Heart right ventricle (tissue), 16 donors: ENCODE results near the gene LRRIQ4. TPM values are rescaled to one million over a fixed set of nuclear protein-coding genes. Genes with fewer than 3 reads are reported as not detected.

Experiments
- ATAC-seq, 8 donors: fragments of 200-7000 bp; cut with Tn5 transposase; one replicate each; pipeline ENCODE4 v1.9.1; 2020; ENCODE audit warnings: mild to moderate bottlenecking in 8 of 8, moderate library complexity in 8 of 8, moderate number of reproducible peaks in 1 of 8
- DNase-seq, 2 donors: peaks; one replicate each; pipeline ENCODE4 v3.0.0-alpha.2; 2020
- H3K27ac ChIP-seq, 10 donors: fragments of 200-600 bp; sonication (generic) in 2 of 10; one replicate each; pipeline versions ENCODE4 v1.5.0 to v1.8.0; 2020 to 2022; ENCODE audit warnings: mild to moderate bottlenecking in 3 of 10
- H3K27me3 ChIP-seq, 7 donors: fragments of 200-600 bp; one replicate each; pipeline ENCODE4 v1.8.0; 2021 to 2022; ENCODE audit warnings: mild to moderate bottlenecking in 2 of 7
- H3K36me3 ChIP-seq, 9 donors: fragments of 200-600 bp; sonication (generic) in 1 of 9; one replicate each; pipeline versions ENCODE4 v1.5.0 to v1.8.0; 2020 to 2022; ENCODE audit warnings: mild to moderate bottlenecking in 2 of 9
- H3K4me1 ChIP-seq, 9 donors: fragments of 200-600 bp; sonication (generic) in 1 of 9; one replicate each; pipeline versions ENCODE4 v1.5.0 to v1.8.0; 2020 to 2022; ENCODE audit warnings: mild to moderate bottlenecking in 4 of 9
- H3K4me3 ChIP-seq, 10 donors: fragments of 200-600 bp; sonication (generic) in 2 of 10; one replicate each; pipeline versions ENCODE4 v1.5.0 to v1.8.0; 2020 to 2022; ENCODE audit warnings: mild to moderate bottlenecking in 7 of 10, moderate library complexity in 2 of 10
- H3K9me3 ChIP-seq, 11 donors: fragments of 200-600 bp in 10 of 11; sonication (generic) in 2 of 11; one replicate each; pipeline versions ENCODE4 v1.5.0 to v1.8.0; 2013 to 2022; ENCODE audit warnings: mild to moderate bottlenecking in 2 of 11, control low read depth in 1 of 11, moderate library complexity in 1 of 11
- WGBS, 2 donors: extraction: QIAGEN DNeasy Blood & Tissue Kit; methylation state at CpG; one replicate each; pipeline ENCODE4 v1.1.7; 2013; ENCODE audit warnings: inconsistent platforms in 1 of 2; 5-methylcytosine and 5-hydroxymethylcytosine counted together
- intact Hi-C, 10 donors: fragments of 100-400 bp; cut with DNase I; formaldehyde crosslinking; loops; one replicate each; pipeline versions ENCODE4 v1.11.1 to v1.14.2; 2022
- long read RNA-seq, 3 donors: library from polyadenylated mRNA; unstranded; transcript quantifications; one replicate each; pipeline ENCODE4 v2.0.0, GENCODE V29; 2020 to 2021
- polyA plus RNA-seq, 2 donors: library from polyadenylated mRNA; stranded (reverse); fragments of 200-250 nt; gene quantifications; one replicate each; pipeline ENCODE4 v1.2.3, GENCODE V29; 2013
- total RNA-seq, 10 donors: library from RNA; stranded (reverse); fragmentation: NEBNext Ultra II Directional in 3 of 10; extraction: Animal tissue kit (Norgen Biotek cat#: 25700) in 3 of 10; gene quantifications; one replicate each; pipeline versions ENCODE4 v1.2.1 to v1.2.4, GENCODE V29; 2021 to 2023
- TF ChIP-seq, protein P1 (sequence below), 9 donors: fragments of 200-600 bp; sonication (generic) in 2 of 9; IDR thresholded peaks; one replicate each; pipeline versions ENCODE4 v1.5.0 to v1.8.0; 2021 to 2022; ENCODE audit warnings: antibody characterized with exemption in 9 of 9, mild to moderate bottlenecking in 5 of 9, moderate library complexity in 1 of 9
- donor health status: Arrhythmogenic right ventricular cardiomyopathy.
- donor health status: ischemic (EF 13 %, LVEDD 7.1; RV severe dilation, severe dysfunction).
- donor health status: healthy with polysubstance abuse.
- donor health status: DM: no; HTN: yes; CAD: no.
- donor health status: DM: no; HTN: no; CAD: no.
- donor health status: ischemic (EF 25% LVEDD 6.9; RV normal size, moderate dysfunction).
- donor health status: ischemic (EF 25% LVEDD 5.7; RV mildly dilated, moderate dysfunction).
- donor health status: healthy.
- donor health status: DM: yes; HTN: yes; CAD: no.
- donor health status: Ischemic cardiomyopathy.
- donor health status: ischemic (EF 35%, LVEDD 5.7; RV mildly dilated, moderate dysfunction).
- donor health status: nonischemic (EF 11% LVEDD 7.7; RV severe dilation, severe dysfunction).
- donor health status: DM: yes; HTN: yes; CAD: no.
- donor health status: PGD.
- donor health status: ischemic (EF 29% LVEDD 5.4; RV normal size, mild dysfunction).
- donor health status: nonischemic (EF 23%, LVEDD 6.1; RV moderate dilation, normal function).

The LRRIQ4 gene
- total RNA-seq: under 1 TPM in 2 of 10 donors, not detected in 8; 0.14 to 0.24 TPM
- not detected for polyA plus RNA-seq
- long read RNA-seq, donor 1: 0 reads
- long read RNA-seq, donor 2, partial matches to known transcripts: 0 of 1 reads
- long read RNA-seq, donor 2, other reads (novel, unspliced or antisense): 1 of 1 reads
- long read RNA-seq, donor 3: 0 reads

DNA sequence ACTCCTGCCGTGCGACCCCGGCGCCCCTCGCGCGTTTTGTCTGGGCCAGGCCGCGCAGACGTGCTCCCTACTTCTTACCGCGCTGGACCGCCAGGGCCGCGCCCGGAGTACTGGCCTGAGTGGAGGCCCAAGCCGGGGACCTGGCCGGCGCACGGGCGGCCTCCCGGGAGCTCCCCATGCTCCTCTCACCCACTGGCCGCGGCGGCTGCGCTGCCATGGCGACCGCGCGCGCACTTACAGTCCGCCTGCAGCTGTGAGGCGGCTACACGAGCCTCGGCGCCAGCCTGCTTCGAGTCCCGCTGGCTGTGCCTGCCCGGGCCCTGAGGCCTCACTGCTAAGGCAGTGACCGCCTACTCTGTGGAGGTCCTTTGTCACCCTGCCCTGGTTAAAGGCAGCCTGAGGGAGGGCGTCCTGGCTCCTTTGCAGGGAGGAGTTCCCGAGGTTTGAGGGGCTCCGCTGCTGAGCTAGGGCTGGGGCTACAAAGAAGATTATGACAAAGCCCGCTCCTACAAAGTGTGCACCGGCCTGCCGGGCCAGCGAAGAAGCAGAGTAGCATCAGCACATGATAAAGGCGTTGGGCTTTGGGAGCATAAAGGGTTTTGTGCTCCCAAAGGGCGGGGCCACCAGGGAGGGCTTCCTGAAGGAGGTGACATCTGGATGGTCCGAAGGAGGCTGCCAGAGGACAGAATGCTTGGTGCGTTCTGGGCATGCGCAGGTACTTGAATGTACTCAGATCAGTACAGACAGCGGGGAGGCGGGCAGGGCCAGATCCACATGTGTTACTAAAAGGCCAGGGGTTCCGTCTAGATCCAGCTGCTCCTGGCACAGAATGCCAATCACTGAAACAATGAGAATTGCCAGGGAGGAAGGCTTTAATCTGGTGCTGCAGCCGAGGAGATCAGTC is at the start of gene LRRIQ4, which contains the start of gene LRRC34:
Gene LRRIQ4 (plus strand): TSS at position 539 of the 904 bp plus-strand sequence. CDS start 9,052 bp downstream, outside the sequence.
Gene LRRC34 (minus strand): TSS at position 573 of the 904 bp plus-strand sequence. CDS start 356 bp downstream, at position 217.
- Histone ChIP-seq H3K4me1 (peaks cover 0 to 29% (median 12%) of the 10 kb centered on the region in 9 donors), H3K27me3 (no peaks in the 10 kb centered on the region), H3K27ac (peak within 1 kb of the TSS; percentile 7 to 86 (median 74)), H3K4me3 (peak within 1 kb of the TSS; percentile 33 to 77 (median 63)), H3K9me3 (peaks cover 0 to 17% (median 4%) of the 10 kb centered on the region in 11 donors), H3K36me3 (no peaks in the 10 kb centered on the region)
- ATAC-seq (peak; percentile 87 to 95 (median 92)), DNase-seq (peak; percentile 64 to 76)
- WGBS, 2 donors: 7 to 8% methylated on average over 53 to 56 of the region's 56 CpGs
- TF ChIP-seq, protein P1, sequence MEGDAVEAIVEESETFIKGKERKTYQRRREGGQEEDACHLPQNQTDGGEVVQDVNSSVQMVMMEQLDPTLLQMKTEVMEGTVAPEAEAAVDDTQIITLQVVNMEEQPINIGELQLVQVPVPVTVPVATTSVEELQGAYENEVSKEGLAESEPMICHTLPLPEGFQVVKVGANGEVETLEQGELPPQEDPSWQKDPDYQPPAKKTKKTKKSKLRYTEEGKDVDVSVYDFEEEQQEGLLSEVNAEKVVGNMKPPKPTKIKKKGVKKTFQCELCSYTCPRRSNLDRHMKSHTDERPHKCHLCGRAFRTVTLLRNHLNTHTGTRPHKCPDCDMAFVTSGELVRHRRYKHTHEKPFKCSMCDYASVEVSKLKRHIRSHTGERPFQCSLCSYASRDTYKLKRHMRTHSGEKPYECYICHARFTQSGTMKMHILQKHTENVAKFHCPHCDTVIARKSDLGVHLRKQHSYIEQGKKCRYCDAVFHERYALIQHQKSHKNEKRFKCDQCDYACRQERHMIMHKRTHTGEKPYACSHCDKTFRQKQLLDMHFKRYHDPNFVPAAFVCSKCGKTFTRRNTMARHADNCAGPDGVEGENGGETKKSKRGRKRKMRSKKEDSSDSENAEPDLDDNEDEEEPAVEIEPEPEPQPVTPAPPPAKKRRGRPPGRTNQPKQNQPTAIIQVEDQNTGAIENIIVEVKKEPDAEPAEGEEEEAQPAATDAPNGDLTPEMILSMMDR (IDR thresholded peaks at IDR 0.05): peak in 1 of 9 donors; percentile 14
- intact Hi-C loops: no loop called here

DNA sequence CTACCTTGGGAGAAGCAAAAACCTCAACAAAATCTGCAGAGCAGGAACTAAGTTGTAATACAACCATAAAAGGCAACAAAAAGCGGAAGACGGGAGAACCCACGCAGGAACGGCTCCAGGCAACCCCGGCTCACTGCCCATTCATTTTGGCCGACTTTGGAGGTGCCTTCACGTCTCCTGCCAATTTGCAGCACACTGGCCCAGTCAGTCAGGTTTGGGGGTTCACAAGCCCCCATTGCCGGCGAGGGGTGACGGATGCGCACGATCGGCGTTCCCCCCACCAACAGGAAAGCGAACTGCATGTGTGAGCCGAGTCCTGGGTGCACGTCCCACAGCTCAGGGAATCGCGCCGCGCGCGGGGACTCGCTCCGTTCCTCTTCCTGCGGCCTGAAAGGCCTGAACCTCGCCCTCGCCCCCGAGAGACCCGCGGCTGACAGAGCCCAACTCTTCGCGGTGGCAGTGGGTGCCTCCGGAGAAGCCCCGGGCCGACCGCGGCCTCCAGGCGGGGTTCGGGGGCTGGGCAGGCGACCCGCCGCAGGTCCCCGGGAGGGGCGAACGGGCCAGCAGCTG is 48.3 kb upstream of the LRRIQ4 start:
- peak overlapping the region; percentile 57 to 95 (median 89) for H3K4me3 ChIP-seq
- TF ChIP-seq, protein P1 (IDR thresholded peaks at IDR 0.05): peak in 2 of 9 donors; percentile 2 to 9
- no peaks in the 10 kb centered on the region for H3K27me3 ChIP-seq
- peaks cover 0 to 14% (median 0%) of the 10 kb centered on the region in 11 donors for H3K9me3 ChIP-seq
- 0 to 2% methylated on average over 46 of the region's 46 CpGs for WGBS, 2 donors
- peaks cover 0 to 21% (median 5%) of the 10 kb centered on the region in 9 donors for H3K4me1 ChIP-seq
- intact Hi-C loops: loop anchor here in 4 of 10 donors (2.0 to 10.0 kb wide), 3 partner anchors 200 to 620 kb away; partner anchors contain the start of gene SEC62 (in 2 of the 4)
- peak; percentile 54 to 78 (median 70) for ATAC-seq
- no peaks in the 10 kb centered on the region for H3K36me3 ChIP-seq
- H3K27ac ChIP-seq: peak overlapping the region; percentile 95 to 100 (median 98)
- peak; percentile 68 to 77 for DNase-seq

DNA sequence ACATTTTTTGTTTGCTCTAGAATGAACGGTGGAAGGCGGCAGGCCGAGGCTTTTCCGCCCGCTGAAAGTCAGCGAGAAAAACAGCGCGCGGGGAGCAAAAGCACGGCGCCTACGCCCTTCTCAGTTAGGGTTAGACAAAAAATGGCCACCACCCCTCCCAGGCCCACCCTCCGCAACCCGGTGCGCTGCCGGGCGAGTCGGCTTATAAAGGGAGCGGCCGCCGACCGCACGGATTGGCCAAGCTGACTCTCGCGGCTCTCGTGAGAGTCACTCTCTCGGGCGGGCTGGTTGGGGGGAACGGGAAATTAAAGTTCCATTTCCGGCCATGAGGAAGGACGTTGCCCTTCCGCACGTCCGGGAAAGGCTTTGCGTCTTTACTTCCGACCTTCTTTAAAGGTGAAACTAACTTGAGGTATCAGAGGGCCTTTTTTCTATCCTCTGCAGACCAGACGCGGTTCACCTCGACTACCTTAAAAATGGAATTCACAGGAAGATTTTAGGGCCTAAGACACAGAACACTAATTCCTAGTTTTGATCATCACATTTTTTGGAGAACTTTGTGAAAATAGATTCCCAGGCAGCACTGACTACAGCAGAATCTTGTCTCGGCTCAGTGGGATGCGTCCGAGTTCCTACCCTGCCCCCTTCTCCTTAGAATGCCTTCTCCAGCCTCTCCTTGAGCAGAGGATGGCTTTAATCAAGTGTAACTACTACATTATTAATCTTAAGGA is 47.6 kb upstream of the LRRIQ4 start, which contains the start of gene TERC:
Gene TERC (minus strand): TSS at position 179 of the 731 bp plus-strand sequence.
- Histone ChIP-seq H3K27me3 (no peaks in the 10 kb centered on the region), H3K9me3 (peaks cover 0 to 14% (median 0%) of the 10 kb centered on the region in 11 donors), H3K4me3 (peak within 1 kb of the TSS; percentile 57 to 95 (median 89)), H3K27ac (peak within 1 kb of the TSS; percentile 95 to 100 (median 98)), H3K36me3 (no peaks in the 10 kb centered on the region), H3K4me1 (peaks cover 0 to 27% (median 5%) of the 10 kb centered on the region in 9 donors)
- ATAC-seq: peak; percentile 96 to 98 (median 97)
- intact Hi-C loops: loop anchor here in 4 of 10 donors (2.0 to 10.0 kb wide), 3 partner anchors 200 to 620 kb away; partner anchors contain the start of gene SEC62 (in 2 of the 4)
- DNase-seq: peak; percentile 92 to 95
- 7 to 8% methylated on average over 42 of the region's 42 CpGs for WGBS, 2 donors
- TF ChIP-seq, protein P1 (IDR thresholded peaks at IDR 0.05): no peak
